H1 (cell line): ENCODE data around the gene SCAND1. TPM values are rescaled to one million over a fixed set of nuclear protein-coding genes. Genes with fewer than 3 reads are reported as not detected.

ENCODE experiments used
- ASH2L ChIP-seq: fragments of 200-600, 300-600 bp; sonication (generic); IDR thresholded peaks from one replicate; pipeline ENCODE4 v1.7.1; 2017; ENCODE audit warnings: low read length
- ATF3 ChIP-seq: IDR thresholded peaks from 2 replicates; pipeline ENCODE4 v1.6.1; 2011; ENCODE audit warnings: low read depth, mild to moderate bottlenecking, low read length; ENCODE audit not compliant: insufficient read depth
- CREB1 ChIP-seq: IDR thresholded peaks from 2 replicates; pipeline ENCODE4 v1.6.1; 2012; ENCODE audit warnings: inconsistent platforms
- CTBP2 ChIP-seq: IDR thresholded peaks from 2 replicates; pipeline ENCODE4 v1.7.0; 2011; ENCODE audit warnings: borderline replicate concordance, mild to moderate bottlenecking, moderate library complexity, mixed read lengths, low read length; ENCODE audit not compliant: insufficient read depth, insufficient read length
- EGR1 ChIP-seq: IDR thresholded peaks from 2 replicates; pipeline ENCODE4 v1.6.1; 2011; ENCODE audit warnings: low read depth, low read length, borderline replicate concordance
- FOSL1 ChIP-seq: IDR thresholded peaks from 2 replicates; pipeline ENCODE4 v1.6.1; 2011; ENCODE audit warnings: mild to moderate bottlenecking, low read depth, low read length, moderate library complexity; ENCODE audit not compliant: insufficient read depth
- KDM4A ChIP-seq: IDR thresholded peaks from one replicate; pipeline ENCODE4 v1.7.1; 2012; ENCODE audit warnings: low read depth, mild to moderate bottlenecking, moderate library complexity, low read length, inconsistent platforms; ENCODE audit not compliant: severe bottlenecking
- SIN3A ChIP-seq, 2 experiments: IDR thresholded peaks in 1 of 2; conservative IDR thresholded peaks in 1 of 2; 2 replicates each; pipeline ENCODE4 v1.6.1; 2011 to 2012; ENCODE audit warnings: low read length in 2 of 2, improper control_type of control experiment in 1 of 2, low read depth in 1 of 2, mild to moderate bottlenecking in 1 of 2
- TEAD4 ChIP-seq: IDR thresholded peaks from 2 replicates; pipeline ENCODE4 v1.6.1; 2012; ENCODE audit warnings: low read depth, low read length, inconsistent platforms, mixed read lengths
- ZNF274 ChIP-seq: IDR thresholded peaks from 2 replicates; pipeline ENCODE4 v1.7.0; 2012; ENCODE audit warnings: low read length, borderline replicate concordance; ENCODE audit errors: extremely low read depth
- polyA plus RNA-seq, 7 experiments: library from polyadenylated mRNA; depleted of rRNA in 3 of 7; stranded (reverse) in 5 of 7; unstranded in 2 of 7; fragments of >200 nt in 5 of 7; fragments of 200-250 nt in 2 of 7; gene quantifications; 1 replicate in 5 of 7; 2 replicates in 1 of 7; 4 replicates in 1 of 7; pipeline versions ENCODE4 v1.2.1 to v1.2.3, GENCODE V29; 2011 to 2013; ENCODE audit warnings: missing spikeins in 2 of 7, mixed read lengths in 2 of 7
- total RNA-seq: library from RNA; stranded (reverse); fragmentation: NEBNext Ultra II Directional; extraction: Animal tissue kit (Norgen Biotek cat#: 25700); gene quantifications from 2 replicates; pipeline ENCODE4 v1.2.1, GENCODE V29; 2021

SCAND1 gene
- total and polyA plus RNA-seq, 2 of the 8 experiments (the other 6 are each of a cell fraction or from before 2014, with no cell fraction given): 73.1 to 83.7 TPM

GRCh38 chr20:35947907-35948306 lies 6.4 kb downstream of the SCAND1 start (continued):
- TF ChIP-seq ZNF274: no peak
- TF ChIP-seq CREB1: no peak
- no peak for TF ChIP-seq FOSL1
- no peak for TF ChIP-seq EGR1
- no peak for TF ChIP-seq ATF3
- TF ChIP-seq TEAD4: no peak
- no peak for TF ChIP-seq SIN3A (conservative IDR thresholded peaks at IDR 0.05 in 1 of 2, IDR thresholded peaks at IDR 0.05 in 1 of 2; ENCODE audit: low read depth in 1 of 2, low read length in 2 of 2)
- TF ChIP-seq KDM4A: no peak
- no peak for TF ChIP-seq CTBP2
- TF ChIP-seq ASH2L: no peak
- TF ChIP-seq, all 59 proteins: peak for 0
